GM23338 (cell line): ENCODE results near the gene SOX1. TPM values are rescaled to one million over a fixed set of nuclear protein-coding genes. Genes with fewer than 3 reads are reported as not detected.

Experiments used
- ATAC-seq: fragments of 200-7000 bp; cut with Tn5 transposase; 3 replicates; pipeline ENCODE4 v1.9.1; 2020
- DNase-seq: peaks from one replicate; pipeline ENCODE4 v3.0.0-alpha.2; 2015; ENCODE audit warnings: low spot score
- H2AFZ ChIP-seq: fragments of 200-600 bp; sonication (generic); 2 replicates; pipeline ENCODE4 v1.8.0; 2016; ENCODE audit warnings: antibody characterized with exemption, mild to moderate bottlenecking, moderate library complexity
- H3F3A ChIP-seq: fragments of 200-600 bp; sonication (generic); replicated peaks from 2 replicates; pipeline ENCODE4 v1.8.0; 2017; ENCODE audit warnings: antibody characterized with exemption, mixed run types, low read depth
- H3K27ac ChIP-seq: fragments of 200-600 bp; sonication (generic); 2 replicates; pipeline ENCODE4 v1.6.1; 2016; ENCODE audit warnings: low read depth
- H3K27me3 ChIP-seq: fragments of 200-600 bp; sonication (generic); 2 replicates; pipeline ENCODE4 v1.8.0; 2016; ENCODE audit warnings: mild to moderate bottlenecking, mixed run types, moderate library complexity; ENCODE audit not compliant: insufficient read depth
- H3K36me3 ChIP-seq: fragments of 200-600 bp; sonication (generic); 2 replicates; pipeline ENCODE4 v1.8.0; 2016; ENCODE audit warnings: mild to moderate bottlenecking; ENCODE audit not compliant: insufficient read depth
- H3K4me1 ChIP-seq: fragments of 200-600 bp; sonication (generic); 2 replicates; pipeline ENCODE4 v1.8.0; 2016; ENCODE audit warnings: mild to moderate bottlenecking, moderate library complexity; ENCODE audit not compliant: insufficient read depth
- H3K4me2 ChIP-seq: fragments of 200-600 bp; sonication (generic); 2 replicates; pipeline ENCODE4 v1.7.1; 2017; ENCODE audit warnings: mixed run types
- H3K4me3 ChIP-seq: fragments of 200-600 bp; sonication (generic); 2 replicates; pipeline ENCODE4 v1.6.1; 2016; ENCODE audit warnings: mixed run types
- H3K79me2 ChIP-seq: fragments of 200-600 bp; sonication (generic); replicated peaks from 2 replicates; pipeline ENCODE4 v1.8.0; 2017; ENCODE audit warnings: mild to moderate bottlenecking; ENCODE audit not compliant: insufficient read depth
- H3K9me2 ChIP-seq: fragments of 200-600 bp; sonication (generic); 2 replicates; pipeline ENCODE4 v1.8.0; 2017; ENCODE audit not compliant: insufficient read depth
- H4K20me1 ChIP-seq: fragments of 200-600 bp; sonication (generic); replicated peaks from 2 replicates; pipeline ENCODE4 v1.8.0; 2017; ENCODE audit warnings: mild to moderate bottlenecking; ENCODE audit not compliant: insufficient read depth
- H3K27ac Mint-ChIP-seq: 2 replicates; pipeline ENCODE4 v1.8.0; 2020; ENCODE audit warnings: inconsistent platforms, mild to moderate bottlenecking, moderate library complexity, mixed read lengths
- H3K27me3 Mint-ChIP-seq: 3 replicates; pipeline ENCODE4 v1.8.0; 2022; ENCODE audit warnings: low read depth, mild to moderate bottlenecking, moderate library complexity, mixed read lengths, inconsistent platforms; ENCODE audit not compliant: insufficient read depth, poor library complexity
- H3K36me3 Mint-ChIP-seq: 3 replicates; pipeline ENCODE4 v1.8.0; 2021; ENCODE audit warnings: low read depth, mild to moderate bottlenecking, inconsistent platforms, moderate library complexity, mixed read lengths
- H3K4me1 Mint-ChIP-seq: 3 replicates; pipeline ENCODE4 v1.8.0; 2020; ENCODE audit warnings: mild to moderate bottlenecking, inconsistent platforms, mixed read lengths
- H3K4me3 Mint-ChIP-seq: 3 replicates; pipeline ENCODE4 v1.8.0; 2021; ENCODE audit warnings: moderate library complexity, mild to moderate bottlenecking, inconsistent platforms, mixed read lengths
- H3K9me3 Mint-ChIP-seq: 3 replicates; pipeline ENCODE4 v1.8.0; 2020; ENCODE audit warnings: moderate library complexity, mild to moderate bottlenecking, inconsistent platforms, mixed read lengths
- CREB1 ChIP-seq: fragments of 250-450 bp; sonication (Bioruptor Pico); IDR thresholded peaks from 2 replicates; pipeline ENCODE4 v1.5.0; 2020; ENCODE audit warnings: low read depth, mild to moderate bottlenecking, moderate library complexity
- ETS1 ChIP-seq: IDR thresholded peaks from 2 replicates; pipeline ENCODE4 v1.6.1; 2016; ENCODE audit warnings: antibody characterized with exemption
- JUNB ChIP-seq: IDR thresholded peaks from one replicate; pipeline ENCODE4 v1.6.1; 2016; ENCODE audit warnings: antibody characterized with exemption; ENCODE audit not compliant: unreplicated experiment
- NANOG ChIP-seq: IDR thresholded peaks from 2 replicates; pipeline ENCODE4 v1.6.1; 2016; ENCODE audit warnings: antibody characterized with exemption, borderline replicate concordance
- POLR2AphosphoS5 ChIP-seq: IDR thresholded peaks from 2 replicates; pipeline ENCODE4 v1.6.1; 2016; ENCODE audit warnings: antibody characterized with exemption, low read depth
- REST ChIP-seq: IDR thresholded peaks from one replicate; pipeline ENCODE4 v1.6.1; 2018; ENCODE audit warnings: antibody characterized with exemption; ENCODE audit not compliant: unreplicated experiment
- STAT1 ChIP-seq: IDR thresholded peaks from one replicate; pipeline ENCODE4 v1.6.1; 2016; ENCODE audit warnings: antibody characterized with exemption; ENCODE audit not compliant: unreplicated experiment
- ZNF114 ChIP-seq: fragments of 250-450 bp; sonication (Bioruptor Pico); IDR thresholded peaks from 2 replicates; pipeline ENCODE4 v1.5.0; 2020; ENCODE audit warnings: mild to moderate bottlenecking, moderate library complexity
- ZNF331 ChIP-seq: fragments of 250-450 bp; sonication (Bioruptor Pico); IDR thresholded peaks from 2 replicates; pipeline ENCODE4 v1.5.0; 2020; ENCODE audit warnings: low read depth, mild to moderate bottlenecking, moderate library complexity
- ZNF462 ChIP-seq: fragments of 250-450 bp; sonication (Bioruptor Pico); IDR thresholded peaks from 2 replicates; pipeline ENCODE4 v1.5.0; 2020; ENCODE audit warnings: mild to moderate bottlenecking, moderate library complexity
- polyA plus RNA-seq: library from polyadenylated mRNA; unstranded; fragments of >200 nt; fragmentation: Nextera tagmentation; extraction: Ambion mirVana; gene quantifications from 2 replicates; pipeline ENCODE4 v1.2.1, GENCODE V29; 2016
- total RNA-seq: library from RNA; depleted of rRNA; stranded (reverse); fragments of >200 nt; shearing (Covaris generic); gene quantifications from 2 replicates; pipeline ENCODE4 v1.2.3, GENCODE V29; 2014

Gene SOX1
- total and polyA plus RNA-seq, 2 experiments from 2014 or later: 0.10 to 0.17 TPM

GRCh38 chr13:112096959-112097358 lies 30.0 kb downstream of the SOX1 start:
- TF ChIP-seq STAT1 (no peak), NANOG (no peak), ZNF331 (CRISPR knock-in tag) (no peak), REST (no peak), POLR2AphosphoS5 (no peak), JUNB (no peak), ZNF114 (no peak), CREB1 (CRISPR knock-in tag) (no peak), ETS1 (no peak), ZNF462 (CRISPR knock-in tag) (no peak)
- H3K27ac Mint-ChIP-seq: no peak overlapping the region
- peaks cover 13% of the 10 kb centered on the region for H3K27me3 ChIP-seq
- H3K9me2 ChIP-seq: no peaks in the 10 kb centered on the region
- H3K4me2 ChIP-seq: no peak overlapping the region
- DNase-seq: no peak
- peaks cover 27% of the 10 kb centered on the region for H3K4me1 Mint-ChIP-seq
- H3K36me3 Mint-ChIP-seq: no peaks in the 10 kb centered on the region
- peaks cover 21% of the 10 kb centered on the region for H3K27me3 Mint-ChIP-seq
- H2AFZ ChIP-seq: no peak overlapping the region
- no peak for ATAC-seq
- no peaks in the 10 kb centered on the region for H3K9me3 Mint-ChIP-seq
- no peak overlapping the region for H3K27ac ChIP-seq
- H3K4me3 ChIP-seq: no peak overlapping the region
- no peaks in the 10 kb centered on the region for H3F3A ChIP-seq
- H3K36me3 ChIP-seq: no peaks in the 10 kb centered on the region
- H3K79me2 ChIP-seq: no peaks in the 10 kb centered on the region
- no peaks in the 10 kb centered on the region for H4K20me1 ChIP-seq
- H3K4me1 ChIP-seq: peaks cover 14% of the 10 kb centered on the region
- no peak overlapping the region for H3K4me3 Mint-ChIP-seq
